Ovary (tissue), 3 donors: ENCODE data around the gene HTR3A.

ENCODE experiments used
- CTCF ChIP-seq, 3 donors: fragments of 450-650 bp in 2 of 3; fragments of 200-600 bp in 1 of 3; IDR thresholded peaks; one replicate each; pipeline versions ENCODE4 v1.5.1 to v1.8.0; 2016 to 2022; ENCODE audit warnings: antibody characterized with exemption in 3 of 3, mild to moderate bottlenecking in 1 of 3
- EP300 ChIP-seq: sonication (generic); formaldehyde crosslinking; IDR thresholded peaks from one replicate; pipeline ENCODE4 v1.6.1; 2017; ENCODE audit warnings: antibody characterized with exemption
- donor health status: DM: no; HTN: no; CAD: no.

GRCh38 chr11:113997473-113997872, 22.6 kb downstream of the HTR3A start:
- TF ChIP-seq CTCF (IDR thresholded peaks at IDR 0.05) (no peak), EP300 (no peak)
